Esophagus squamous epithelium (tissue), 4 donors: ENCODE results near the gene MACROH2A2.
"Not testable (repeated sequence)": the region's sequence is repeated elsewhere in the genome, so short reads cannot be mapped to it uniquely, and the experiment has no call there.

Source experiments
- POLR2A ChIP-seq, 4 donors: fragments of 450-650 bp; IDR thresholded peaks; one replicate each; pipeline ENCODE4 v1.6.1; 2017; ENCODE audit warnings: antibody characterized with exemption in 4 of 4, mild to moderate bottlenecking in 4 of 4, moderate library complexity in 3 of 4
- TF ChIP-seq, protein P1 (sequence below), 6 experiments: fragments of 450-650 bp in 4 of 6; fragments of 200-600 bp in 2 of 6; sonication (generic) in 2 of 6; IDR thresholded peaks; one replicate each; pipeline ENCODE4 v1.5.1; 2016 to 2019; ENCODE audit warnings: antibody characterized with exemption in 6 of 6, mild to moderate bottlenecking in 4 of 6, moderate library complexity in 4 of 6

DNA sequence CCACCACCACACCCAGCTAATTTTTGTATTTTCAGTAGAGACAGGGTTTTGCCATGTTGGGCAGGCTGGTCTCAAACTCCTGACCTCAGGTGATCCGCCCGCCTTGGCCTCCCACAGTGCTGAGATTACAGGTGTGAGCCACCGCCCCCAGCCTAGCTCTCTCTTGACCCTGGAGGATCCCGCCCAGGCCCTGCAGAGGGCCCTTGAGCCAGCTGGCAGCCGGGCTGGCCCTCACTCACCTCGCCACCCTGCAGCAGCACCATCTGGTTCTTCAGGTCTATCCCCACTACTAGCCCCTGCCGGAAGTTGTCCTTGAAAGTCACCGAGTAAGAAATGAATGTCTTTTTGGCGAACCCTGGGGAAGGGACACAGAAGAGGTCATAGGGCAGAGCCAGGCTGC, 70.5 kb downstream of the MACROH2A2 start:
- TF ChIP-seq, protein P1, sequence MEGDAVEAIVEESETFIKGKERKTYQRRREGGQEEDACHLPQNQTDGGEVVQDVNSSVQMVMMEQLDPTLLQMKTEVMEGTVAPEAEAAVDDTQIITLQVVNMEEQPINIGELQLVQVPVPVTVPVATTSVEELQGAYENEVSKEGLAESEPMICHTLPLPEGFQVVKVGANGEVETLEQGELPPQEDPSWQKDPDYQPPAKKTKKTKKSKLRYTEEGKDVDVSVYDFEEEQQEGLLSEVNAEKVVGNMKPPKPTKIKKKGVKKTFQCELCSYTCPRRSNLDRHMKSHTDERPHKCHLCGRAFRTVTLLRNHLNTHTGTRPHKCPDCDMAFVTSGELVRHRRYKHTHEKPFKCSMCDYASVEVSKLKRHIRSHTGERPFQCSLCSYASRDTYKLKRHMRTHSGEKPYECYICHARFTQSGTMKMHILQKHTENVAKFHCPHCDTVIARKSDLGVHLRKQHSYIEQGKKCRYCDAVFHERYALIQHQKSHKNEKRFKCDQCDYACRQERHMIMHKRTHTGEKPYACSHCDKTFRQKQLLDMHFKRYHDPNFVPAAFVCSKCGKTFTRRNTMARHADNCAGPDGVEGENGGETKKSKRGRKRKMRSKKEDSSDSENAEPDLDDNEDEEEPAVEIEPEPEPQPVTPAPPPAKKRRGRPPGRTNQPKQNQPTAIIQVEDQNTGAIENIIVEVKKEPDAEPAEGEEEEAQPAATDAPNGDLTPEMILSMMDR (IDR thresholded peaks at IDR 0.05): not testable (repeated sequence)
- not testable (repeated sequence) for TF ChIP-seq POLR2A (IDR thresholded peaks at IDR 0.05)
